Measurements from ENCODE around the gene ATXN2. TPM values are rescaled to one million over a fixed set of nuclear protein-coding genes. Genes with fewer than 3 reads are reported as not detected.

The ATXN2 gene
- total and polyA plus RNA-seq, 9 of the 15 experiments (the other 6 are each of a cell fraction or from before 2014, with no cell fraction given), result 16.8 to 67.8 (median 29.3) TPM

- TF ChIP-seq KDM1A (IDR thresholded peaks at IDR 0.05) (0 out of 4 replicates have a peak, but pooled peaks of 1 of the 2 experiments have one; percentile 21), CBX2 (IDR thresholded peaks at IDR 0.05; ENCODE audit: insufficient read depth, low read length, poor library complexity, severe bottlenecking) (no peak), NFXL1 (CRISPR knock-in tag; IDR thresholded peaks at IDR 0.05) (no peak), PPARD (CRISPR knock-in tag; IDR thresholded peaks at IDR 0.05) (no peak), U2AF2 (optimal IDR thresholded peaks at IDR 0.05; ENCODE audit: low read depth, low read length) (no peak), ARID2 (IDR thresholded peaks at IDR 0.05) (no peak), ZNF511 (CRISPR knock-in tag; IDR thresholded peaks at IDR 0.05) (no peak), RCOR1 (IDR thresholded peaks at IDR 0.05; ENCODE audit: borderline replicate concordance in 1 of 2, low read depth in 2 of 2, low read length in 2 of 2) (peak in 1 of 2 experiments; percentile 56; a peak in 1 of 4 replicates), ZFP36 (IDR thresholded peaks at IDR 0.05; ENCODE audit: low read depth, low read length, partially characterized antibody) (no peak), CEBPG (CRISPR knock-in tag; IDR thresholded peaks at IDR 0.05) (no peak), CEBPG (tag; conservative IDR thresholded peaks at IDR 0.05 in 1 of 2, IDR thresholded peaks at IDR 0.05 in 1 of 2) (peak in 1 of 2 experiments; percentile 75; a peak in 2 of 4 replicates), CBFA2T3 (IDR thresholded peaks at IDR 0.05) (peak; percentile 26; the same call in 1 of the 2 replicates), TAF7 (tag; IDR thresholded peaks at IDR 0.05) (no peak), CGGBP1 (CRISPR knock-in tag; IDR thresholded peaks at IDR 0.05) (no peak), CLOCK (CRISPR knock-in tag; IDR thresholded peaks at IDR 0.05; ENCODE audit: borderline replicate concordance) (no peak), ESRRA (IDR thresholded peaks at IDR 0.05; ENCODE audit: borderline replicate concordance, low read depth) (peak; percentile 70)
These were observed 17.1 kb upstream of the ATXN2 start (continued) for GRCh38 chr12:111616177-111616623.

Data from K562 (cell line).